ENCODE measurements around the gene C5orf47.

Gene C5orf47

DNA sequence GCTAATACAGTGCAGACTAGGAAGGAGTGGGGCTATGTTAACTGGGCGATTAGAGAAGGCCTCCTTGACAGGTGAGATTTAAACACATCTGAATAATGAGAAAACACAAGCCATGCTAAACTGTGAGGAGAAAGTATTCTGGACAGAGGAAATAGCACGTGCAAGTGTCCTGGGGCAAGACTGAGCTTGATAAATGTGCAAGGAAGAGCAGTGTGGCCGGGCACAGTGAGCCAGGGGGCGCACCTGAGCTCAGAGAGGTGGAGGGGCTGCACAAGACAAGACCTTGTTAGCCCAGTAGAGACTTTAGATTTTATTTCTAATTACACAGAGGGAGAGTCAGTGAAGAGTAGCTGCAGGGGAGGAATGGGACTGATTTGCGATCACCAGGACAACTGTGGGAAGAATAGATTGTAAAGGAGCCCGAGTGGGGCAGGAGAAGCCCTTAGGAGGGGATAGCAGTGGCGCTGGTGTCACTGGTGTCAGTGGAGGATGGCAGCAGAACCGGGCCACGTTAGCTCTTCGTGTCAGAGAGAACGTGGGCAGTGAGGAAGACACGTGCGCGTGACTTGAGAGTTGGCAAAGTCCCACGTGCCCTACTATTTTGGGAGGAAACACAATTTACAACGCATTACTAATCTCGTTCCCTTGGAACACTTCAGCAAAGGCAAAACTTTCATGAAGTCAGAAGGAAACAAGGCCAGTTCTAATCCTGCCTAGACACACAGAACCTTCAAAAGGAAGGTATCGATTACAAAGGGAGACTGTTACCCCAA, 17.9 kb upstream of the C5orf47 start:
- DNase-seq (ENCODE audit: low read depth), result no peak

DNA sequence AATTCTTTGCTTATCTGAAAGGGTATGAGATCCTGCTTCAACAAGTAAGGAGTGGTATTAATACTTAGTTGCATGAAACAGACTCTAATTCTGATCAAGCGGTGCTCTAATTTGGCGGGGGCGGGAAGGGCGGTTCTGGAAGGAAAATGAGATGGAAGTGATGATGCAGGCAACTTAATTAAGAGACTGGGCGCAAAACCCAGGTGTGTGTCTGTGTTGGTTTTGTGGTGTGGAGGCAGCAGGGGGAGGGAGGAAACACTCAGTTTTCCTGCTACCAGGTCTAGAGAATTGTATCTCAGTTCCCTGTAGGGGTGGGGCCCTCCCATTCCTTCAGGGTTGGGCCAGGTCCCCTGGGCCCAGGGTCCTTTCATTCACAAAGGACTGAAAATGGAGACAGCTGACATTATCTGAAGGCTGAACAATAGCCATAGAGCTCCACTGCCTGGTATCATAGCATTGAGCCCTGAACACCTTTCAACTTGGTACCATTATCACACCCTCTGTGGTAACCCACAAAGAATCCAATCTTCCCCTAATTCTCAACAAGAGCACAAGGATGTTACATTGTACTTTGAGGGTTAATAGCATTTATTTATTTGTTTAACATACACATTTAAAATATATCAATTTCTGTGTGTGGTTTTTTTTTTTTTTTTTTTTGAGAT, 17.2 kb upstream of the C5orf47 start:
- no peak for DNase-seq (ENCODE audit: low read depth)

DNA sequence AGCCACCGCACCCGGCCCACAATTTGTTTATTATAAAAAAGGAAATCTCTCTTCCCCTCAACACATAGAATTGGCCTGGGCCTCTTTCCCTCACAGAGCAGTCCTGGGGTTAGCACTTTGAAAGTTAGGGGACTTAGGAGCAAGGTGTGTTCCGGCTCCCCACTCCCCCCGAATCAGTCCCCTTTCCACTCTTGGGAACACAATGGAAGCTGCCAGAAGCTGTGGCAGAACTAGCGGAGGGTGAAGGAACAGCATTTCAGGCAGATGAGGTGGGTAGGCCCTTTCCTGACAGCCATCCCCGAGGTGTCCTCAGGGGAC, 16.4 kb upstream of the C5orf47 start:
- no peak for DNase-seq (ENCODE audit: low read depth)

DNA sequence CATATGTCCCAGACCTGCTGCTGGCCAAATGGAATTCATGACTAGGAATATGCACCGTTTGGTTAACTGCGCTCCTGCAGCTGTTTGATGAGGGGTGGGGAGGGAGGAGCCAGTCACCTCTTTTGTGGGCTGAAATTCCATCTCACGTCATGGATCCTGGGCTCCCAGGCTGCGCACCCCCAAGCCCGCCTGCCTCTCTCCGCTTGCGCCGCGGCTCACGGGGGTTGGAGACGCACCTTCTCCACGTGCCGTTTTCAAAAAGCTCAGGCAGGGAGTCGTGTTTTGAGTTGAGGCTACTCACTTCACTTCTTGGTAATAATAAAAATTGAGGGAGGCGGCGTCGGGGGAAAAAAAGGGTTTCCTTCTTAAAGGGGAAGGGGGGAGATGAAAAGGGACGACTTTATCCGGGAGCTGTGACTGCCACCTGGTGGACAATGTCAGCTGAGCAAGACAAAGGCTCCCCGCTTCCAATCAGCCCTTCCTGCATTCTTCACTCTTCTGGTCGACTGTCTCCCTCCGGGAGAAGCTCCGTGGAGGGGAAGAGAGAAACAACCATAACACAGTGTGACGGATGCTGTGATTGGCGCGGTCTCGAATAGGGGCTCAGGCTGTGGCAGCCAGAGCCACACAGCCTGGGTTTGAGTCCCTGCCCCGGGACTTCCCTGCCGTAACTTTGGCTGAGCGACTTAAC, 15.9 kb upstream of the C5orf47 start:
- DNase-seq (ENCODE audit: low read depth), result peak; percentile 55

DNA sequence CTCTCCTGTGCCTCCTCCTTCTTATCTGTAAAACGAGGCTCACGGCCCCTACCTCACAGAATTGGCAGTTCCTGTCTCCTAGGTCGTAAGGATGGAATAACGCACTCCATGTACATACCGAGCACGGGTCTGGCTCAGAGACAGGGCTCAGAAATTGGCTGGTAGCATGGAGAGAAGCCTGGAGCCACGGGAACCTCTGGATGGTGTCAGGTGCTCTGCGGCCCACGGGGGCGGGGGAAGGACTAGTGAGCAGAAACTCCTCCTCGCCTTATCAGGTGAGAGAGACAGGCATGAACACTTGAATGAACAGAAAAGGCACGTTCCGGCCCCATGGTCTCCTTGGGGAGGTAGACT, 15.4 kb upstream of the C5orf47 start:
- DNase-seq (ENCODE audit: low read depth), result no peak

DNA sequence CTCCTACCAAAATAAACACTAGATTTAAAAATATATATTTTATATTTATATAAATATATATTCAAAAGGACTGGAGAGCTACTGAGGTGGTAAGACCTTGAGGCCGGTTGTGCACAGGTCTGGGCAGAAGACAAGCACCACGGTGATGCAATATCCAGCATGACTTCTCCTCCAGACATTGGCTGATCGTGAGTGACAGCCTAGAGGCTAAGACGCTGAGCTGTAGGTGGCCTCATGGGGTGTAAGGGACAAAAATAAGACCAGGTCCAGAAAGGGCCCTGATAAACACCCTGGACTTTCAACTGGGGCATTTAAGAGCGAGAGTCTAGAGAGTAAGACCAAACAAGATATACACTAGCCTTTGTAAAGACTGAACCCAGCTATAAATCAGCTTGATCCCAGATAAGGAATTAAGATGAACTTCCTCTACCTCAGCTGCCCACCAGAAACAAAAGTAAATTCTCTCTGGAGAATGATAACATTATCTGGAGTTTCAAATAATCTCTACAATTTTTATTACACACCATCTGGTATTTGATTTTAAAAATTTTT, 14.2 kb upstream of the C5orf47 start:
- DNase-seq (ENCODE audit: low read depth), result no peak

DNA sequence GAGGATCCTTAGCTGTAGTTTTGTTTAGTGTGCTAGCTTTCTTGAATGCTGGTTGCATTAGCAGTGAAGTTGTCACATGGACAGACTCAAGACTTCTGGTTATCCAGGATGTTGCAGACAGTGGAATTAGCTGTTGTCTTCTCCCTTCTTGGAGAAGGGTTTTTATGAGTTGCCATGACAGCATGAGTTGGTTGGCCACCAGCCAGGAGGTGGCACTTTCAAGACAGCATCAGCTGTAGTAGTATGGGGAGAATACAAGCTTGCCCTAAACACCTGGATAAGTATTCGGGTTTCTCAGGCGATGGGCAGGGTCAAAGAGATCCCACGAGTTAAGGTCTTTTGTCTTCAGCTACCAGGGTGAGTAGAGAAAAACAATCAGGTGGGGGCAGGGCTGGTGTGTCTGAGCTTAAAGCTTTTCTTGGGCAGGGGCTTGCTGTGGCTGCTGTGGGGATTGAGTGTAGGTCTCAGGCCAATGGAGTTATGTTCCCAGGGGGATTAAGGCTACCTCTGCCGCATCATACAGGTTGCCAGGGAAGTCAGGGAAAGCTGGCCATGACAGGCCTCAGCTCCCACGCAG, 7.7 kb upstream of the C5orf47 start:
- DNase-seq (ENCODE audit: low read depth), result no peak

DNA sequence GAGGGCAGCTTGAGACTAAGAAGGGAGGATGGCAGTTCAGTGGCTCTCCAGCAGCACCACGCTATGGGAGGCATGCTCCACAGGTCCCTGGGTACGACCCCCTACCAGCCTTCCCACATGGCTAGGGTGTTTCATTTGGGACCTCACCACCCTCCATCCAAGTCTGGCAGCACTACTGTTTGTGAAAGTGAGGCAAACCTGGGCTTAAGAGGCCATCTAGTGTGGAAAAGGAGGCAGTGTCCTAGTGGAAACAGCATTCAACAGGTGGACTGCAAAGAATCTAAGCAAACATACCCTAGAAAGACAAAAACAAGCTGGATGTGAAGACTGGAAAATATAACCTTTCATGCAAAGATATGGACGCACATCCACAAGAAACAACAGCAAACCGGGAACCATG, 4.8 kb upstream of the C5orf47 start:
- DNase-seq (ENCODE audit: low read depth), result no peak

DNA sequence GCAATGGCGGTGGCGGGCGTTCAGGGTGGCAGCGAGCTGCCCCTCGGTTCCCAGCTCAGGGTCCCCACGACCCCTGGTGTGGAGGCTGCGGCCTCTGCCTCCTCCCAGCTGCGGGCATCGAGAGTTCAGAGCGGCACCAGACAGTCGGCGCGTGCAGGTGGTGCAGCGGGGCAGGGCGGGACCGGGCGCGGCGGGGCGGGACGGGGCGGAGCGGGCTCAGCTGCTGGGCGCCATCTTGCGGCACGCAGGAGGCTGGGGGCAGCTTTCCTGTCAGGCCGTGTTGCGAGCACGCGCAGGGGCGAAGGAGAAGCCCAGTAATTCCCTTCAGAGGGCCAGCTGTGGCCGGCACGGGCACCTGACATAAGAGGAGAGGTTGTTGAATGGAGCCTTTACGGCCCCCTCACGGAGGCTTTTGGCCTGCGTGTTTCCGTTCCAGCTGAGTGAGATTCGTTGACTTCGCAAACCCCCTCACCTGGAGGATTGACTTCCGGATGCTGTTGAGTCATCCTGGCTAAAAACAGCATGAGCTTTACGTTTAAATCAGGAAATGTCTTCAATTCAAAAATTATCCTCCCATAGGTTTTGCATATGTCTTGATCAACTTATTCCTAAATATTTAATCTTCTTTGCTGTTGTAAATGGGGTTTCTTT, 587 bp downstream of the C5orf47 start:
- no peak for DNase-seq (ENCODE audit: low read depth)

DNA sequence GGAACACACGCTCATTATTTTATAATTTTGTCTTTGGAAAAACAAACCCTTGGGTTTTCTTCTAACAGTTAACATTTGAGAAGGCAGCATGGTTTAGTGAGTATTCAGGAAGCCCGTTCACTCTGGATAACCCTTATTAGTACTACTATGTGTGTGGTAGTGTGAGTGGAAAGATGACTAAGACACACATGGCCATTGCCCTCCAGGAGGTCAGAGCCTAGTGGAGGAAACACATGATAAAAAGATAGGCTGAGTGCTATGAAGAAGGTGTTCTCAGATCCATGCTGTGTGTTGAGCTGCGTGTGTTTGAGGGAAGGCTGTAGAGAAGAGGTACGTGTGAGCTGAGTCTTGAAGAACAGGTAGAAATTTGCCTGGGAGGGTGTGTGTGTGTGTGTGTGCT, 8.4 kb downstream of the C5orf47 start:
- DNase-seq (ENCODE audit: low read depth), result no peak

DNA sequence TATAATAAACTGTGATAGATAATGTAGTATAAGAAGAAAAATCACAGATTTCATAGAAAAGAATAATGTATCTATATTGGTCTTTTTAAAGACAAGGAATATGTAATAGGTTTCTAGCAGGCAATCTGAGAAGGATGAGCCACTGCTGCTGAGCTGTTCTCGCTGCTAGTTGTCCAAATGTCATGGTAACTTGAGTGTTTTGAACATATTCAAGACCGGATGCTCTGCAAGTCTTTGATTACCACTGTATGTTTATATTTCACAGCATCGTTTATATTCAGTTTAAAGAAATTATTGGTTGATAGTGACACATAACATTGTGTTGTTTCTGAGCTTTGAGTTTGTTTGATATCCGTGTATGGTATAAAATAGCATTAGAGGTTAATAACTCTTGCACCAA, 9.6 kb downstream of the C5orf47 start:
- DNase-seq (ENCODE audit: low read depth), result no peak

DNA sequence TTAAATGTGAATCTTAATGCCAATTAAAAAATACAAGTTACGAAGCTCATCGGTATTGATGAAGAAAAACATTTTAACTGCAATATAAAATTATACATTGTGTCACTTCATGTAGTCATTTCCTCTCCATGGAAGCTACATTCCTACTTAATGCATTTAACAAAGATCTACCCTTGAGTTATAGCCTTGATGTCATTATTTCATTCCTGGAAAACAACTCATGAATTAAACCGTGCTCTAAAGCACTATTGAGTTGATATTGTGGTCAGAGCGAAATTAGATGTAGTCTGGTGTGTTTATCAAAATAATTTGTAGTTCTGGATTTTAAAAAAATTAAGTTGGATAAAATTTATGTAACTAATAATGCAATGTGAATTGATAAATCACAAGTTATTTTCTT, 11.1 kb downstream of the C5orf47 start:
- DNase-seq (ENCODE audit: low read depth), result no peak

DNA sequence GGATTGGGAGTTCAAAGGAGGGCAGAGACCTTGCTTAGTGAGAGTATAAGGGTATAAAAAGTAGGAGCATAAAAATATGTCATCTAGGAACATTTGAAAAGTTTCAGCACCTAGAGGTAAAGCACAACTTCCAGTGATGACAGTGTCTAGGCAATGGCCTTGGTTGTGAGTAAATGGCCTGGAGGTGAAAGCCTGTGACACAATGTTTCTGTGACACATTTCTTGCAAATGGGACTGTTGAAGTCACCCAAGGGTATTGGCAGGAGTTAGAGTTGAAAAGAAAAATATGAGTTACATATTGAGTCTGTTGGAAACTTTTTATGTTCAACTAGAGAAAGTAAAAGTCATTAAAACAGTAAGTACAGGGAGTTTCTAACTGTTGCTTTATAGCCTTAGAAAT, 14.8 kb downstream of the C5orf47 start:
- DNase-seq (ENCODE audit: low read depth), result no peak

DNA sequence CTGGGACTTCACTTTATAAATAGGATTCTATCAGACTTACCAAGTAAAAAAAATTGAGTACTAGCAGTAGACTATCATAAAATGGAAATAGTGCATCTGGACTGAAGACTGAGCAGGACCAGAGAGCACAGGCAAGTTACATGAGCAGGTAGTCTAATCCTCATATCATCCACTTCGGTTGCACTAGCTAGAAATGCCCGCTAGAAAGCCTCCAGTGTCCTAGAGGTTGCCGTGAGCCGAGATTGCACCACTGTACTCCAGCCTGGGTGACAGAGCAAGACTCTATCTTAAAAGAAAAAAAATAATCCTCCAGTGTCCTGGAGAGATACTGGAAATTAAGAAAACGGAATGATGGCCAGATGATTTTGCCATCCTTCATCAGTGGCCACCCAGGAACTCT, 20.0 kb downstream of the C5orf47 start:
- no peak for DNase-seq (ENCODE audit: low read depth)

DNA sequence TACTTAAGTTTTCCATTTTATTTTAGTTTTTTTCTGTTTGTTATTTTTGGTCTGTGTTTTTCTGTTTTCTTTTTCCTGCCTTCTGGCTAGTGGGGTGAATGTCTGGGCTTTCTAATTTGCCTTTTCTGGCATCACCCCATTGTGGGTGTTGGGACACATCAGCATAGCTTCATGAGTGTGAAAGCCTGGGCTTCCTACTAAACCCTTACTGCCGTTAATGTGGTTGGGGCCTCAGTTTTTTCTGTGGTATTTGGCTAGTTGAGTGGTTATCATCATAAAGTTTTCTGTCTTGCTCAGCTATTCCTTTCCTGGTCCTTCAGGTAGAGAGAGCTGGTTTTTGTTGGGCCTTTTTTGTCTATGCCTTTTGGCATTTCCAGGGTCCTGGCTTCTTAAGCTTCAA, 21.4 kb downstream of the C5orf47 start:
- no peak for DNase-seq (ENCODE audit: low read depth)

DNA sequence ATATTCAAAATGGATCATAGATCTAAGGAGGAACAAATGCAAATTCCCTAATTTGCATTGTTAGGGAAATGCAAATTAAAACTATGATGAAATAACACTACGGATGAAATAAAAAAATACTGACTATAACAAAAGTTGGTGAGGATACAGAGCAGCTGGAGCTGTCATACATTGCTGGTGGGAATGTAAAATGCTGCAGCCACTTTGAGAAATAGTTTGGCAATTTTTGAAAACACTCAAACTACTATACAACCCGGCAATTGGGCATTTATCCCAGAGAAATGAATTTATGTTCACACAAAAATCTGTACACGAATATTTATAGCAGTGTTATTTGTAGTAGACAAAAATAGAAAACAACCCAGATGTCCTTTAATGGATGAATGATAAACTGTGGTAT, 22.5 kb downstream of the C5orf47 start:
- no peak for DNase-seq (ENCODE audit: low read depth)

DNA sequence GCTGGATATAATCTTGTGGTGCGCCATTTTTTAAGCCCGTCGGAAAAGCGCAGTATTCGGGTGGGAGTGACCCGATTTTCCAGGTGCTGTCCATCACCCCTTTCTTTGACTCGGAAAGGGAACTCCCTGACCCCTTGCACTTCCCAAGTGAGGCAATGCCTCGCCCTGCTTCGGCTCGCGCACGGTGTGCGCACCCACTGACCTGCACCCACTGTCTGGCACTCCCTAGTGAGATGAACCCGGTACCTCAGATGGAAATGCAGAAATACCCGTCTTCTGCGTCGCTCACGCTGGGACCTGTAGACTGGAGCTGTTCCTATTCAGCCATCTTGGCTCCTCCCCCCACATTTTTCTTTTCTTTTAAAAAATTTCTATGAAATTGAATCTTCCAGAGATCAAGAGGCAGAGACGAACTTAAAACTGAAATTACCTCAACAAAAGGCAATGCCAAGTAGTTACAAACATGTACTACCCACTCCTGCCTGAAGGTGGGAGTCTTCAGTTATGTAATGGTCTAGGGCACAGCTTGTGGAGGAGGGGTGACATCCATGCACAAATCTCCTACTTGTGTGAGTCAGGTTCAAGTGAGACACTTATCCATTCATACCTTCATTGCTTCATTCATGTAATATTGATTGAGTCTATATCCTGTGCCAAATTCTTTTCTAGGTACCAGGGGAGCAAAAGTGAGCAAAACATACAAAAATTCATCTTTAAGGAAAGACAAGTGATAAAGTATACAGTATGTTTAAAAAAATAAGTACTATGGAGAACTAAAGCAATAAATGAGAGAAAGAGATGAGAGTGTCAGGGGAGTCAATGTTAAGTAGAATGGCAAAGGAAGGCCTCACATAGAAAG, 31.3 kb downstream of the C5orf47 start:
- DNase-seq (ENCODE audit: low read depth), result peak; percentile 6

DNA sequence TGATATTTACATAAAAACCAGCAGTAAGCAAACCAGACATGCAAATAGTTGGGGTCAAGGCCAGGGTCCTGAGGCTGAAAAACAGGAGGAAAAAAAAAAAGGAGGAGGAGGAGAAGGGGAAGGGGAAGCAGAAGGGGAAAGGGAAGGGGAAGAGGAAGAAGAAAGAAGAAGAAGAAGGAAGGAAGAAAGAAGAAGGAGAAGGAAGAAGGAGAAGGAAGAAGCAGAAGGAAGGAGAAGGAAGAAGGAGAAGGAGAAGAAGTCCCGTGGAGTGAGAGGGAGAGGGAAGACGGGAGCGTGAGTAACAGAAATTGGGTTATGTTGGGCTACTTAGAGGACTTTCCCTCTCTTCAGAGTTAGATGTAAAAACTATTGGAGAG, 31.9 kb downstream of the C5orf47 start:
- no peak for DNase-seq (ENCODE audit: low read depth)

DNA sequence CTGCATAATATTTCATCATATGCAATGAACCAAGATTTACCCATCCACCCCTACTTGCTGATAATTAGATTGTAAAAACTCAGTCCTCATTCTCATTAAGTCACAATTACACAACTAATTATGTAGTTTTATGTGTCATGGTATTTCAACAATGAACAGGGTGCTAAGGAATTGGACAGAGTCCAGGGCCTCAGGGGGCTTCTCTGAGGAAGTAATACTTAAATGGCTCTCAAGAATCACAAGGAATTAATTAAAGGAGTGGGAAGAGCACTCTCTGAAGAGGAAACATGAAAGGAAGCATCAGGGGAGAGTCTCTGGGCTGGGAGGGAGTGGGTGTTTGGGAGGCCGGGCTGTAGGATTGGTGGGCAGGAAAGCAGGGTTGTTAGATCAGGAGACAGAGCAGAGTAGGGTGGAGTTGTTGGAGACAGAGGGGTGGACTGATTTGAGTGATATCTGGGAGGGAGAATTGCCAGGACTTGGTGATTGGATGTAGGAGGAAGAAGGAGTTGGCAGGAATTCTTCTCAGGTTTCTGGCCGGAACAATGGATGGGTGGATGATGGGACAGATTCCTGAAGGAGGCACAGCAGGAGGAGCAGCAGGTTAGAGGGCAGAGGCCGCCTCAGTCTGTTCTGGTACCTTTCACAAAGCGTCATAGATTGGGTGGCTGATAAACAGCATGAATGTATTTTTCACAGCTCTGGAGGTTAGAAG, 33.6 kb downstream of the C5orf47 start:
- no peak for DNase-seq (ENCODE audit: low read depth)

DNA sequence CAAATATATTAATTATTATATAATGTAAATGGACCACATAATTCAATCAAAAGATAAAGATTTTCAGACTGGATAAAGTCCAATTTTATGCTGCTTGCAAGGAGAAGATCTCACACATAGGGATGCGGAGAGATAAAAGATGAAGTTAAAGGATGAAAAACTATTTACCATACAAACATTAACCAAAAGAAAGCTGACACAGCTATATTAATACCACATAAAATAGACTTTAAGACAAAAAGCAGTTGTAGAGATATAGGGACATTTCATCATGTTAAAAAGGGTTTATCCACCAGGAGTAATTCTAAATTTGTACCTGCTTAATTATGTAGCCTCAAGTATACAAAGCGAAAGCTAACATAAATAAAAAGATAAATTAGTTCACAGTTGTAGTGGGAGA, 41.3 kb downstream of the C5orf47 start:
- DNase-seq (ENCODE audit: low read depth), result no peak

All from stromal cell of bone marrow (primary cell).